HepG2 (cell line): ENCODE measurements around the gene ZNF548. TPM values are rescaled to one million over a fixed set of nuclear protein-coding genes. Genes with fewer than 3 reads are reported as not detected.

Experiments used
- BCLAF1 ChIP-seq: fragments of 450-650 bp; IDR thresholded peaks from 2 replicates; pipeline ENCODE4 v1.6.1; 2017; ENCODE audit warnings: mild to moderate bottlenecking
- CBX2 ChIP-seq, 2 experiments: fragments of 200-600 bp in 1 of 2; sonication (generic); formaldehyde crosslinking in 1 of 2; IDR thresholded peaks; 2 replicates each; pipeline versions ENCODE4 v1.7.0 to v1.8.1; 2018 to 2022; ENCODE audit warnings: low read depth in 2 of 2, low read length in 1 of 2, mild to moderate bottlenecking in 1 of 2, missing genetic modification reagents in 1 of 2
- DR1 ChIP-seq: sonication (generic); formaldehyde crosslinking; IDR thresholded peaks from 2 replicates; pipeline ENCODE4 v1.8.0; 2021; ENCODE audit warnings: mild to moderate bottlenecking, missing genetic modification reagents, inconsistent platforms
- FOXM1 ChIP-seq: sonication (generic); formaldehyde crosslinking; IDR thresholded peaks from 2 replicates; pipeline ENCODE4 v1.5.0; 2020; ENCODE audit warnings: missing genetic modification reagents
- HCFC1 ChIP-seq: fragments of 150-350 bp; IDR thresholded peaks from 2 replicates; pipeline ENCODE4 v1.6.1; 2014; ENCODE audit warnings: low read depth, low read length
- KAT2B ChIP-seq: fragments of 150-350 bp; IDR thresholded peaks from 2 replicates; pipeline ENCODE4 v1.6.1; 2014; ENCODE audit warnings: low read depth, low read length, borderline replicate concordance
- KLF15 ChIP-seq: sonication (generic); formaldehyde crosslinking; IDR thresholded peaks from 2 replicates; pipeline ENCODE4 v1.8.1; 2023; ENCODE audit warnings: borderline replicate concordance, mild to moderate bottlenecking, inconsistent platforms, missing genetic modification reagents, mixed read lengths
- MBD4 ChIP-seq: IDR thresholded peaks from 2 replicates; pipeline ENCODE4 v1.6.1; 2012; ENCODE audit warnings: low read length, inconsistent platforms, borderline replicate concordance
- MIXL1 ChIP-seq: IDR thresholded peaks from 2 replicates; pipeline ENCODE4 v1.6.1; 2016
- NFE2 ChIP-seq: sonication (generic); formaldehyde crosslinking; IDR thresholded peaks from 2 replicates; pipeline ENCODE4 v1.4.0; 2020; ENCODE audit warnings: missing genetic modification reagents
- PAX8 ChIP-seq: sonication (generic); formaldehyde crosslinking; IDR thresholded peaks from 2 replicates; pipeline ENCODE4 v1.8.0; 2022; ENCODE audit warnings: mild to moderate bottlenecking, missing genetic modification reagents, borderline replicate concordance
- REL ChIP-seq: sonication (generic); formaldehyde crosslinking; conservative IDR thresholded peaks from 2 replicates; pipeline ENCODE4 v1.8.0; 2022; ENCODE audit warnings: mild to moderate bottlenecking, missing genetic modification reagents, moderate library complexity
- TOPORS ChIP-seq: sonication (generic); formaldehyde crosslinking; IDR thresholded peaks from 2 replicates; pipeline ENCODE4 v1.8.0; 2023; ENCODE audit warnings: mild to moderate bottlenecking, missing genetic modification reagents
- TSC22D2 ChIP-seq: sonication (generic); formaldehyde crosslinking; IDR thresholded peaks from 2 replicates; pipeline ENCODE4 v1.5.1; 2020; ENCODE audit warnings: missing genetic modification reagents, mild to moderate bottlenecking, borderline replicate concordance
- ZNF10 ChIP-seq: sonication (generic); formaldehyde crosslinking; IDR thresholded peaks from 2 replicates; pipeline ENCODE4 v1.4.0; 2020; ENCODE audit warnings: mild to moderate bottlenecking, low read depth, missing genetic modification reagents, borderline replicate concordance
- ZNF280D ChIP-seq: sonication (generic); formaldehyde crosslinking; IDR thresholded peaks from 2 replicates; pipeline ENCODE4 v1.5.1; 2020; ENCODE audit warnings: mild to moderate bottlenecking, missing genetic modification reagents
- ZNF441 ChIP-seq: sonication (generic); formaldehyde crosslinking; IDR thresholded peaks from 2 replicates; pipeline ENCODE4 v1.7.0; 2021; ENCODE audit warnings: missing genetic modification reagents, borderline replicate concordance
- ZNF503 ChIP-seq: sonication (generic); formaldehyde crosslinking; IDR thresholded peaks from 2 replicates; pipeline ENCODE4 v1.4.0; 2020; ENCODE audit warnings: missing genetic modification reagents
- ZNF564 ChIP-seq: sonication (generic); formaldehyde crosslinking; IDR thresholded peaks from 2 replicates; pipeline ENCODE4 v1.8.1; 2023; ENCODE audit warnings: mild to moderate bottlenecking, missing genetic modification reagents
- ZNF569 ChIP-seq: sonication (generic); formaldehyde crosslinking; IDR thresholded peaks from 2 replicates; pipeline ENCODE4 v1.5.0; 2020; ENCODE audit warnings: mild to moderate bottlenecking, missing genetic modification reagents, moderate library complexity, borderline replicate concordance
- ZNF678 ChIP-seq: sonication (generic); formaldehyde crosslinking; IDR thresholded peaks from 2 replicates; pipeline ENCODE4 v1.4.0; 2020; ENCODE audit warnings: mild to moderate bottlenecking, missing genetic modification reagents
- ZSCAN30 ChIP-seq: sonication (generic); formaldehyde crosslinking; IDR thresholded peaks from 2 replicates; pipeline ENCODE4 v1.5.0; 2020; ENCODE audit warnings: mild to moderate bottlenecking, missing genetic modification reagents
- polyA plus RNA-seq, 8 experiments: library from polyadenylated mRNA; depleted of rRNA in 3 of 8; stranded (reverse) in 7 of 8; unstranded in 1 of 8; fragments of >200 nt; fragmentation: Illumina TruSeq in 4 of 8; extraction: Trizol in 4 of 8; gene quantifications; 2 replicates each; pipeline versions ENCODE4 v1.2.1 to v1.2.3, GENCODE V29; 2011 to 2016; ENCODE audit warnings: low read depth in 4 of 8, missing spikeins in 1 of 8, mixed read lengths in 1 of 8; ENCODE audit not compliant: insufficient read depth in 1 of 8
- total RNA-seq, 5 experiments: library from RNA; depleted of rRNA; stranded (reverse); fragments of >200 nt; fragmentation: Illumina TruSeq; extraction: Trizol; gene quantifications; 2 replicates each; pipeline ENCODE4 v1.2.3, GENCODE V29; 2016; ENCODE audit warnings: low read depth in 1 of 5

ZNF548 gene
- total and polyA plus RNA-seq, 2 of the 13 experiments (the other 11 are each of a cell fraction or from before 2014, with no cell fraction given): 19.6 to 24.9 TPM

- TF ChIP-seq ZNF503 (CRISPR knock-in tag) (no peak), ZNF10 (CRISPR knock-in tag) (no peak), ZNF678 (CRISPR knock-in tag) (no peak), CBX2 (IDR thresholded peaks at IDR 0.05; ENCODE audit: low read depth, low read length) (no peak), CBX2 (CRISPR knock-in tag; IDR thresholded peaks at IDR 0.05; ENCODE audit: low read depth) (no peak), TOPORS (CRISPR knock-in tag) (no peak; the same call in 1 of the 2 replicates), PAX8 (no peak), ZNF280D (CRISPR knock-in tag) (no peak), MBD4 (no peak), KAT2B (no peak), ZSCAN30 (CRISPR knock-in tag) (no peak), DR1 (CRISPR knock-in tag) (no peak), ZNF564 (0 out of 2 replicates have a peak, but pooled peaks have one; percentile 21), BCLAF1 (no peak), ZNF441 (no peak), NFE2 (CRISPR knock-in tag) (no peak), ZNF569 (no peak), HCFC1 (peak; percentile 99), MIXL1 (peak; percentile 86), TSC22D2 (peak; percentile 82; the same call in 1 of the 2 replicates), KLF15 (no peak), FOXM1 (no peak), REL (CRISPR knock-in tag) (no peak)
Observed at GRCh38 chr19:57435062-57435978, 45.7 kb downstream of the ZNF548 start, which contains the start of gene ZNF749 (continued).
